ENCODE measurements around the gene THADA. TPM values are rescaled to one million over a fixed set of nuclear protein-coding genes. Genes with fewer than 3 reads are reported as not detected.

The THADA gene
- total and polyA plus RNA-seq, 2 experiments from 2014 or later: 10.8 to 18.8 TPM

GRCh38 chr2:43225093-43225787, 370.6 kb downstream of the THADA start:
- H3K27ac ChIP-seq: peak overlapping the region; percentile 100
- peaks cover 26% of the 10 kb centered on the region for H3K4me1 ChIP-seq (ENCODE audit: insufficient read depth)
- TF ChIP-seq CTCF (IDR thresholded peaks at IDR 0.05; ENCODE audit: poor library complexity) (no peak), EZH2phosphoT487 (IDR thresholded peaks at IDR 0.05; ENCODE audit: low read depth, severe bottlenecking, unreplicated experiment) (peak; percentile 34)
- H4K20me1 ChIP-seq (ENCODE audit: insufficient read depth, poor library complexity, severe bottlenecking): peaks cover 33% of the 10 kb centered on the region
- 1% methylated on average over 59 of the region's 74 CpGs for WGBS (ENCODE audit: low lambda C conversion rate, missing lambda C conversion rate)
- no peak overlapping the region for H2AFZ ChIP-seq
- H3K27me3 ChIP-seq: no peaks in the 10 kb centered on the region
- H3K9me3 ChIP-seq (ENCODE audit: low read depth): no peaks in the 10 kb centered on the region
- DNase-seq (ENCODE audit: low spot score): peak; percentile 70
- peaks cover 55% of the 10 kb centered on the region for H3K79me2 ChIP-seq
- H3K4me3 ChIP-seq: peak overlapping the region; percentile 69
- H3K9me2 ChIP-seq (replicated peaks; ENCODE audit: insufficient read depth): no peaks in the 10 kb centered on the region
- peak overlapping the region; percentile 77 for H3K4me2 ChIP-seq
- no peaks in the 10 kb centered on the region for H3K36me3 ChIP-seq (replicated peaks; ENCODE audit: insufficient read depth, low read depth)

- H3K4me3 ChIP-seq: peak overlapping the region; percentile 69
- under 1% methylated on average over 45 of the region's 74 CpGs for WGBS (ENCODE audit: low lambda C conversion rate, missing lambda C conversion rate)
- no peaks in the 10 kb centered on the region for H3K36me3 ChIP-seq (replicated peaks; ENCODE audit: insufficient read depth, low read depth)
- H4K20me1 ChIP-seq (ENCODE audit: insufficient read depth, poor library complexity, severe bottlenecking): peaks cover 33% of the 10 kb centered on the region
- H3K9me3 ChIP-seq (ENCODE audit: low read depth): no peaks in the 10 kb centered on the region
- no peaks in the 10 kb centered on the region for H3K9me2 ChIP-seq (replicated peaks; ENCODE audit: insufficient read depth)
- H3K4me2 ChIP-seq: peak overlapping the region; percentile 77
- no peak overlapping the region for H2AFZ ChIP-seq
- peaks cover 55% of the 10 kb centered on the region for H3K79me2 ChIP-seq
- DNase-seq (ENCODE audit: low spot score): peak; percentile 54
- peak overlapping the region; percentile 100 for H3K27ac ChIP-seq
- H3K27me3 ChIP-seq: no peaks in the 10 kb centered on the region
- peaks cover 32% of the 10 kb centered on the region for H3K4me1 ChIP-seq (ENCODE audit: insufficient read depth)
- TF ChIP-seq EZH2 (IDR thresholded peaks at IDR 0.05; ENCODE audit: borderline replicate concordance): no peak
- no peak for TF ChIP-seq CTCF (IDR thresholded peaks at IDR 0.05; ENCODE audit: poor library complexity)
- TF ChIP-seq EZH2phosphoT487 (IDR thresholded peaks at IDR 0.05; ENCODE audit: low read depth, severe bottlenecking, unreplicated experiment): no peak
Observed at GRCh38 chr2:43224571-43225092, 371.2 kb downstream of the THADA start.

GRCh38 chr2:43224131-43224570, 371.7 kb downstream of the THADA start:
- Histone ChIP-seq H3K27ac (peak overlapping the region; percentile 100), H2AFZ (no peak overlapping the region), H3K4me3 (peak overlapping the region; percentile 69), H3K36me3 (replicated peaks; ENCODE audit: insufficient read depth, low read depth) (no peaks in the 10 kb centered on the region), H3K4me1 (ENCODE audit: insufficient read depth) (peaks cover 35% of the 10 kb centered on the region), H3K79me2 (peaks cover 53% of the 10 kb centered on the region), H3K4me2 (peak overlapping the region; percentile 77), H3K9me2 (replicated peaks; ENCODE audit: insufficient read depth) (no peaks in the 10 kb centered on the region), H3K27me3 (no peaks in the 10 kb centered on the region), H3K9me3 (ENCODE audit: low read depth) (no peaks in the 10 kb centered on the region), H4K20me1 (ENCODE audit: insufficient read depth, poor library complexity, severe bottlenecking) (peaks cover 33% of the 10 kb centered on the region)
- DNase-seq (ENCODE audit: low spot score): peak; percentile 83
- under 1% methylated on average over 20 of the region's 41 CpGs for WGBS (ENCODE audit: low lambda C conversion rate, missing lambda C conversion rate)
- peak; percentile 44 for TF ChIP-seq CTCF (IDR thresholded peaks at IDR 0.05; ENCODE audit: poor library complexity)
- no peak for TF ChIP-seq EZH2phosphoT487 (IDR thresholded peaks at IDR 0.05; ENCODE audit: low read depth, severe bottlenecking, unreplicated experiment)
- TF ChIP-seq EZH2 (IDR thresholded peaks at IDR 0.05; ENCODE audit: borderline replicate concordance): no peak

Data from hepatocyte (in vitro differentiated cells).